Mucosa of stomach (tissue), 1 donor: Measurements from ENCODE around the gene ECHDC1.
"Not testable (repeated sequence)": the region's sequence is repeated elsewhere in the genome, so short reads cannot be mapped to it uniquely, and the experiment has no call there.

Source experiments
- H3K27me3 ChIP-seq: one replicate; pipeline ENCODE4 v1.7.0; 2013; ENCODE audit warnings: mild to moderate bottlenecking, low read length; ENCODE audit not compliant: control insufficient read depth, insufficient read depth
- H3K36me3 ChIP-seq: one replicate; pipeline ENCODE4 v1.7.0; 2013; ENCODE audit warnings: low read length; ENCODE audit not compliant: control insufficient read depth, insufficient read depth
- H3K4me1 ChIP-seq: one replicate; pipeline ENCODE4 v1.7.0; 2013; ENCODE audit warnings: mild to moderate bottlenecking, low read length; ENCODE audit not compliant: control insufficient read depth, insufficient read depth
- H3K4me3 ChIP-seq: one replicate; pipeline ENCODE4 v1.7.0; 2013; ENCODE audit warnings: low read length
- H3K9ac ChIP-seq: one replicate; pipeline ENCODE4 v1.7.0; 2013; ENCODE audit warnings: mild to moderate bottlenecking, low read length, moderate library complexity
- H3K9me3 ChIP-seq: one replicate; pipeline ENCODE4 v1.7.0; 2013; ENCODE audit warnings: mild to moderate bottlenecking, low read length, moderate library complexity; ENCODE audit not compliant: control insufficient read depth
- donor health status: Pancreatic carcinoma.

ECHDC1 gene, protein sequence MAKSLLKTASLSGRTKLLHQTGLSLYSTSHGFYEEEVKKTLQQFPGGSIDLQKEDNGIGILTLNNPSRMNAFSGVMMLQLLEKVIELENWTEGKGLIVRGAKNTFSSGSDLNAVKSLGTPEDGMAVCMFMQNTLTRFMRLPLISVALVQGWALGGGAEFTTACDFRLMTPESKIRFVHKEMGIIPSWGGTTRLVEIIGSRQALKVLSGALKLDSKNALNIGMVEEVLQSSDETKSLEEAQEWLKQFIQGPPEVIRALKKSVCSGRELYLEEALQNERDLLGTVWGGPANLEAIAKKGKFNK

DNA sequence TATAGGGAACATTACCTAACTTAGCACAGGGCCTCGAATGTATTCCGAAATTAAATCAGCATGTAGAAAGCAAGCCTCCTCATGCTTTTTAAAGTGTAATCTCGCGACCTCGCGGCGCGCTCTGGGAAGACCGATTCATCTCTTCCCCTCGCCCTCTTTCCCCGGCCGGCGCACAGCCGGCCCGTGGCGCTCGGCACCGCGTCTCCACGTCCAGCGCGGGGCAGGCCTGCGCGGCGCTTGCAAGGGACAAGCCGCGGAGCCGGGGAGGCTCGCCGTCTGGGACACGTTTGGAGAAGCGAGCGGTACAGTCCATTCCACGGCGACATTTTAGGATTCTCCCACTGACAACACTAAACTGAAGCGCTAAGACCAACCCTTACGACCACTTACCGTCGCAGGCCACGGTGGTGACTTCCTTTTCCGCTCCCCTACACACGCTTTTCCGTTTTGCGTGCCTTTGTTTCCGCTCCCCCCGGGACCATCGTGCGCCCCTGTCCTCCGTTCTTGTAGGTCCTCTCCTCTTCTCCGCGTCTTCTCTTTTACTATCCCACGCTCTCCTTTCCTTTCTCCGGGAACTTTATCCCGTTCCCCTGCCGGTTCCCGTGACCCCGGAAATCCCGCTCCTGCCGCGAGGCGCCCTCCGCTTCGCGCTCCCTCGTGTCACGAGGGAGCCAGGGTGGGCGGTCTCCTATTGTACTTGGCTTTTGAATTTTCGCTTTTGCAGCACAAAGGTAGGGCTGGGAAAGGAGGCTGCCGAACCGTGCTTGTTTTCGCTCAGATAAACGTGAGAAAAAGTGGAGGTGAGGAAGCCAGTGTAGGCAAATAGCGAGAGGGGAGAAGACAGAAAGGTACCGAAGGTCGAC, at the start of gene ECHDC1:
Gene ECHDC1 (minus strand): TSS at position 664 of the 863 bp plus-strand sequence. CDS start 12,581 bp downstream, outside the sequence.
- H3K9ac ChIP-seq: peak within 1 kb of the TSS; percentile 87
- no peaks in the 10 kb centered on the region for H3K36me3 ChIP-seq
- H3K4me1 ChIP-seq: peaks cover 21% of the 10 kb centered on the region
- H3K4me3 ChIP-seq: peak within 1 kb of the TSS; percentile 92
- no peaks in the 10 kb centered on the region for H3K27me3 ChIP-seq
- H3K9me3 ChIP-seq: no peaks in the 10 kb centered on the region

DNA sequence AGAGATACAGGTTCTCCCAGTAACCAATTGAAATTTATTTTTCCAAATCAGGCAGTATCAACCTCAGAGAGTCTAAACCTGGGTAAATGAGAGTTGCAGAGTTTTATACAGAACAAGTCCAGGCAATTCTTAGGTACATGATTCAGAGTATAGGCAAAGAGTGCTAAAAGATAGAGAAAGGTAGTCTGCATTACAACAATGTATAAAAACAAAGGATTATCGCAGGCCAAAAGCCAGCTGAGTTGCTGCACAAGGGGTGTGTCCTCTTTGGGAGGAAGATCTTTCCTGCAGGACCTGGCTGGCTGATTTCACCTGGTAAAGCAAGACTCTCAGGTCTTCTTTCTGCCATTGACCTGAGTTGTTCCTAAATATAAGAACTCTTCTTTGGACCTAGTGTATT, 48.9 kb upstream of the ECHDC1 start:
- H3K27me3 ChIP-seq: no peaks in the 10 kb centered on the region
- H3K36me3 ChIP-seq: no peaks in the 10 kb centered on the region
- no peak overlapping the region for H3K4me3 ChIP-seq
- H3K9ac ChIP-seq: no peak overlapping the region
- no peaks in the 10 kb centered on the region for H3K4me1 ChIP-seq
- H3K9me3 ChIP-seq: no peaks in the 10 kb centered on the region

DNA sequence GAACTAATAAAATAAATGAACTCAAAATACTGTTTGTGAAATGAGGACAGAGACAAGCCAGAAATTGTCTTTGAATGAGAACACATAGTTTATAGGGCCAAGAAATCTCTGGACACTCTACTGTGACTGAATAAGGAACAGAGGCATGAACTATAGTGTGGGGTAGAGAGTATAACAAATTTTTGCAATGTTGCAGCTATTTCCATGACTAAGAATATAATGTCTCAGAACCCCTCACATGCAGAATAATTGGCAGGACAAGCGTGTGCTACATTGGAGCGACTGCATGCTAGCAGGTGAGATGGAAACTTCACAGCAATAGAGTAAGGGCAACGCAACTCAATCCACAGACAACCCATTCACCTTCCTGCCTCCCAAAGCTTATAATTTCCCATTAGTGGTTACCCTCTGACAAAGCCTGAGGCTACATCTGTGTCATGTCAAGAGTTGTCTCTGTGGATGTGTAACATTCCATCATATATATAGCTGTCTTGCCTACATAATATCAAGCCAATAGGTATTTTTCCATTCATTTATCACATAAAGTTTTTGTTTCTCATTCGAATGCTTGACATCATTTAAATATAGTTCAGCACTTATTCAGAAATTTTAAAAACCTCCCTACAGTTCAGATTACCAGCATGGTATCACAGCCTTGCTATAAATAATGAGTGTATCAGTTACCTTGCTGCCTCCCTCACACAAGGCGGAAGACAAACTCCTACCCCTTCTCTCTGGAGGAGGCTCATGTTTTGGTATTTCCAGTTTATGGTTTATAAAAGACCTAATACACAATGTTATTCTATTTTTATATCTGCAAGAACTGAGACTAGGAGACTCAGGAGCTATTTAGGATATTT, 47.9 kb upstream of the ECHDC1 start:
- no peak overlapping the region for H3K9ac ChIP-seq
- no peaks in the 10 kb centered on the region for H3K4me1 ChIP-seq
- no peaks in the 10 kb centered on the region for H3K36me3 ChIP-seq
- H3K27me3 ChIP-seq: no peaks in the 10 kb centered on the region
- H3K9me3 ChIP-seq: no peaks in the 10 kb centered on the region
- no peak overlapping the region for H3K4me3 ChIP-seq

DNA sequence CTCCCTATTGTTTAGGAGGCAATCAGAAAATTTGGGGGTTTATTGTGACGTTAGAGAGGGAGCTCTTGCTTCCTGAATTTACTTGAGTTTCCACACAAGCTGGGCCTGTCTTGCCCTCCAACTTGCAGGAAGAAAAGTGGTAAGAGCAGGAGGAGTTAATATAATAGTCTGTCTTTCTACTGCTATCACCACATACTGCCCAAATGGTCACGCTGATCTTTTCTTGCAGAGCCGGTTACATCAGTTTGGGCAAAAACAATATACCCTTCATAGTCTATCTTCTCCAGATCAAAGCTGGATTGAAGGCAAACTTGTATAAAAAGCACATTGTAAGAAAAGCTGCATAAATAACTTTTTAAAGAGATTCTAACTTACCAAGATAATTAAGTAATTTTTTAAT, 46.3 kb upstream of the ECHDC1 start:
- Histone ChIP-seq H3K9me3 (no peaks in the 10 kb centered on the region), H3K4me3 (no peak overlapping the region), H3K4me1 (no peaks in the 10 kb centered on the region), H3K27me3 (no peaks in the 10 kb centered on the region), H3K36me3 (no peaks in the 10 kb centered on the region), H3K9ac (no peak overlapping the region)

- Histone ChIP-seq H3K4me1 (no peaks in the 10 kb centered on the region), H3K36me3 (no peaks in the 10 kb centered on the region), H3K4me3 (no peak overlapping the region), H3K27me3 (no peaks in the 10 kb centered on the region), H3K9ac (no peak overlapping the region), H3K9me3 (no peaks in the 10 kb centered on the region)
Observed at GRCh38 chr6:127385668-127386430, 42.4 kb upstream of the ECHDC1 start.

- H3K27me3 ChIP-seq, H3K9ac ChIP-seq, H3K4me3 ChIP-seq, H3K9me3 ChIP-seq, H3K36me3 ChIP-seq, H3K4me1 ChIP-seq: not testable (repeated sequence)
Observed at GRCh38 chr6:127384848-127385247, 41.4 kb upstream of the ECHDC1 start.

- no peak overlapping the region for H3K4me3 ChIP-seq
- H3K9ac ChIP-seq: no peak overlapping the region
- H3K9me3 ChIP-seq: no peaks in the 10 kb centered on the region
- no peaks in the 10 kb centered on the region for H3K27me3 ChIP-seq
- H3K4me1 ChIP-seq: no peaks in the 10 kb centered on the region
- no peaks in the 10 kb centered on the region for H3K36me3 ChIP-seq
Observed at GRCh38 chr6:127383988-127384387, 40.6 kb upstream of the ECHDC1 start.

GRCh38 chr6:127382413-127382812, 39.0 kb upstream of the ECHDC1 start:
- no peak overlapping the region for H3K4me3 ChIP-seq
- H3K36me3 ChIP-seq: no peaks in the 10 kb centered on the region
- H3K4me1 ChIP-seq: no peaks in the 10 kb centered on the region
- no peaks in the 10 kb centered on the region for H3K27me3 ChIP-seq
- no peak overlapping the region for H3K9ac ChIP-seq
- H3K9me3 ChIP-seq: no peaks in the 10 kb centered on the region

DNA sequence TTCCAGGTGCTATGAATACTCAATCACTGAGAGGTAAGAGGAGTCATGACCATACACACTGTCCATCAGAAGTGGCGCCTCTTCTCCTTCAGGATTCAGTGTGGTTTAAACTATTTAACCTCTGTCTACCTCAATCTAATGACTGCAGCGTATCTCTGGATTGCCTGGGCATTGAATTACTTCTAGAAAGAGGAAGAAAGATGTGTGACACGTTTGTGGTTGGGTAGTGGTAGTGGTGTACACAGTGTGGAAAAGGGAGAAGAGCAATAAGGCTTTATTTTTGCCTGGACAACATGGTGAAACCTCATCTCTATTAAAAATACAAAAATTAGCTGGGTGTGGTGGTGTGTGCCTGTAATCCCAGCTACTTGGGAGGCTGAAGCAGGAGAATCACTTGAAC, 38.0 kb upstream of the ECHDC1 start:
- no peaks in the 10 kb centered on the region for H3K4me1 ChIP-seq
- no peak overlapping the region for H3K9ac ChIP-seq
- H3K36me3 ChIP-seq: no peaks in the 10 kb centered on the region
- H3K9me3 ChIP-seq: no peaks in the 10 kb centered on the region
- H3K4me3 ChIP-seq: no peak overlapping the region
- H3K27me3 ChIP-seq: no peaks in the 10 kb centered on the region

- Histone ChIP-seq H3K4me3 (no peak overlapping the region), H3K9me3 (no peaks in the 10 kb centered on the region), H3K9ac (no peak overlapping the region), H3K4me1 (no peaks in the 10 kb centered on the region), H3K36me3 (no peaks in the 10 kb centered on the region), H3K27me3 (no peaks in the 10 kb centered on the region)
Observed at GRCh38 chr6:127376685-127377084, 33.3 kb upstream of the ECHDC1 start.

- no peaks in the 10 kb centered on the region for H3K4me1 ChIP-seq
- no peak overlapping the region for H3K9ac ChIP-seq
- H3K4me3 ChIP-seq: no peak overlapping the region
- no peaks in the 10 kb centered on the region for H3K36me3 ChIP-seq
- H3K27me3 ChIP-seq: no peaks in the 10 kb centered on the region
- H3K9me3 ChIP-seq: no peaks in the 10 kb centered on the region
Observed at GRCh38 chr6:127367023-127367375, 23.6 kb upstream of the ECHDC1 start.
